Neutrophil (primary cell): ENCODE measurements around the gene BCL7C.
"Not testable (repeated sequence)": the region's sequence is repeated elsewhere in the genome, so short reads cannot be mapped to it uniquely, and the experiment has no call there.

Source experiments
- H3K27ac ChIP-seq: fragments of 200-600 bp; sonication (generic); 2 replicates; pipeline ENCODE4 v1.5.1; 2016; ENCODE audit warnings: mild to moderate bottlenecking, moderate library complexity
- H3K27me3 ChIP-seq: fragments of 200-600 bp; sonication (generic); 2 replicates; pipeline ENCODE4 v1.6.0; 2016; ENCODE audit warnings: mild to moderate bottlenecking
- H3K36me3 ChIP-seq: fragments of 200-600 bp; sonication (generic); 2 replicates; pipeline ENCODE4 v1.5.1; 2017
- H3K4me1 ChIP-seq, 2 experiments: fragments of 200-600 bp in 1 of 2; sonication (generic) in 1 of 2; 1 replicate in 1 of 2; 2 replicates in 1 of 2; pipeline versions ENCODE4 v1.5.1 to v1.6.1; 2013 to 2016; ENCODE audit warnings: low read depth in 1 of 2, low read length in 1 of 2, mild to moderate bottlenecking in 1 of 2, moderate library complexity in 1 of 2; ENCODE audit not compliant: control insufficient read depth in 1 of 2, insufficient read depth in 1 of 2
- H3K4me3 ChIP-seq, 2 experiments: fragments of 200-600 bp in 1 of 2; sonication (generic) in 1 of 2; 1 replicate in 1 of 2; 2 replicates in 1 of 2; pipeline ENCODE4 v1.5.1; 2013 to 2016; ENCODE audit warnings: low read depth in 1 of 2, low read length in 1 of 2, mild to moderate bottlenecking in 1 of 2, moderate library complexity in 1 of 2
- H3K9me3 ChIP-seq: fragments of 200-600 bp; sonication (generic); 2 replicates; pipeline ENCODE4 v1.5.1; 2016
- TF ChIP-seq, protein P1 (sequence below): fragments of 200-600 bp; sonication (generic); IDR thresholded peaks from 2 replicates; pipeline ENCODE4 v1.5.1; 2016; ENCODE audit warnings: antibody characterized with exemption

BCL7C gene

DNA sequence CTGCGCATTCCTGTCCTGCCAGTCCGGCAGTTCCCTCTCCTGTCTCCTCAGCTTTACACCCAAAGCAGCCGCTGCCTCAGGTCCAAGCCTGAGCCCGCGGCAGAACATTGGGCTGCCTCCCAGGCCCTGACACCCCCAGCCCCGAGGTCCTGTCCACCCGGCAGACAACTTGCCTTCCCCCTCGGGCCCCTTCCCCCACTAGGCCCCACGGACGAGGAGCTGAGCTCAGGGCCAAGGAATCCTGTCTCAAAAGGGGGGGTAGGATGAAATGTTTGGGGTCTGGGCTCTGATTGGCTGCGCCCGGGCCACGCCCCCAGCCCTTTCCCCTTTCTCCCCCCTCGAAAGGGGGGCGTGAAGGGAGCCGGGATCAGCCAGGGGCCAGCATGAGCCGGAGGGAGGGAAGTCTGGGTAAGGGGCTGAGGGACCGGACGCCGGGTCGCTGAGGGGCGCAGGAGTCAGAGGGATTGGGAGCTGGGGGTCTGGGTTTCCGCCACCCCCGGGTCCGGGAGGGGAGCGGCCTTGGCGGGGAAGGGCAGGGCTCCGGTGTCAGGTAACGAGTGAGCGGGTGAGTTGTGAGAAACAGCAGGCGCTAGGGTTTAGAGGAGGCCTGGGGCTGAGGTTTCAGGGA is 2.5 kb upstream of the BCL7C start, which contains the start of gene CTF1:
CTF1 (plus strand) TSS at position 354 of the 628 bp plus-strand sequence; CDS start at position 384, 30 bp downstream.
- H3K27ac ChIP-seq = peak within 1 kb of the TSS; percentile 58
- no peaks in the 10 kb centered on the region for H3K9me3 ChIP-seq
- H3K27me3 ChIP-seq = no peaks in the 10 kb centered on the region
- peak within 1 kb of the TSS; percentile 64 for H3K4me3 ChIP-seq
- H3K36me3 ChIP-seq = peaks cover 4% of the 10 kb centered on the region
- H3K4me1 ChIP-seq = peaks cover 37% of the 10 kb centered on the region in 2 experiments
- TF ChIP-seq, protein P1, sequence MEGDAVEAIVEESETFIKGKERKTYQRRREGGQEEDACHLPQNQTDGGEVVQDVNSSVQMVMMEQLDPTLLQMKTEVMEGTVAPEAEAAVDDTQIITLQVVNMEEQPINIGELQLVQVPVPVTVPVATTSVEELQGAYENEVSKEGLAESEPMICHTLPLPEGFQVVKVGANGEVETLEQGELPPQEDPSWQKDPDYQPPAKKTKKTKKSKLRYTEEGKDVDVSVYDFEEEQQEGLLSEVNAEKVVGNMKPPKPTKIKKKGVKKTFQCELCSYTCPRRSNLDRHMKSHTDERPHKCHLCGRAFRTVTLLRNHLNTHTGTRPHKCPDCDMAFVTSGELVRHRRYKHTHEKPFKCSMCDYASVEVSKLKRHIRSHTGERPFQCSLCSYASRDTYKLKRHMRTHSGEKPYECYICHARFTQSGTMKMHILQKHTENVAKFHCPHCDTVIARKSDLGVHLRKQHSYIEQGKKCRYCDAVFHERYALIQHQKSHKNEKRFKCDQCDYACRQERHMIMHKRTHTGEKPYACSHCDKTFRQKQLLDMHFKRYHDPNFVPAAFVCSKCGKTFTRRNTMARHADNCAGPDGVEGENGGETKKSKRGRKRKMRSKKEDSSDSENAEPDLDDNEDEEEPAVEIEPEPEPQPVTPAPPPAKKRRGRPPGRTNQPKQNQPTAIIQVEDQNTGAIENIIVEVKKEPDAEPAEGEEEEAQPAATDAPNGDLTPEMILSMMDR = no peak

DNA sequence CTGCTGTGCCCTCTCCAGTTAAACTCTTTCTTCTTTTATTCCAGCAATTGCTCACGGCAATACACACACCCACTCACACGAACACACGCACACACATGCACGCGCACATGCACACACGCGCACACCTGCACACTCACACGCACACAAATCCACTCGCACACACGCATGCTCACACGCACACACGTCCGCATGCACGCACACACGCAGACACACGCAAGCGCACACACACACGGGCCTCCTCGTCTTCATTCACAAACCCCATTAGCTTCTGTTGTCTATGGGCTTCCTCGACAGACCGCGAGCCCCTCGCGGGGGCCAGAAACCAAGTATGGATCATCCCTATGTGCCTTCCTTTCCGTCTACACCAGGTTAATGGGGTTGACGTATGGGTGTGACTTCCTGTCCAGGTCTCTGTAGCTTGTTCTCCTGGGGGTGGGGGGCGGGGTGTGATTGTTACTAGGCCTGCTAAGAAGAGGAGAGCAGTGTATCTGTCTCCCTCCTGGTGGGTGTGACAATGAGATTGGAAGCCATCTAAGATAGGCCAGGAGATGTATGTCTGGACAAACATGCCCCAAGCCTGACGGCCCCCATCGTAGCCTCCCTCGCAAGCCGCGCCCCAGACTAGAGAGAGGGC is 1.9 kb upstream of the BCL7C start:
- Histone ChIP-seq H3K9me3 (no peaks in the 10 kb centered on the region), H3K4me3 (peak overlapping the region in 1 of 2 experiments; percentile 64), H3K27me3 (no peaks in the 10 kb centered on the region), H3K4me1 (peaks cover 32 to 33% of the 10 kb centered on the region in 2 experiments), H3K36me3 (peaks cover 4% of the 10 kb centered on the region), H3K27ac (peak overlapping the region; percentile 58)
- TF ChIP-seq, protein P1 = no peak

DNA sequence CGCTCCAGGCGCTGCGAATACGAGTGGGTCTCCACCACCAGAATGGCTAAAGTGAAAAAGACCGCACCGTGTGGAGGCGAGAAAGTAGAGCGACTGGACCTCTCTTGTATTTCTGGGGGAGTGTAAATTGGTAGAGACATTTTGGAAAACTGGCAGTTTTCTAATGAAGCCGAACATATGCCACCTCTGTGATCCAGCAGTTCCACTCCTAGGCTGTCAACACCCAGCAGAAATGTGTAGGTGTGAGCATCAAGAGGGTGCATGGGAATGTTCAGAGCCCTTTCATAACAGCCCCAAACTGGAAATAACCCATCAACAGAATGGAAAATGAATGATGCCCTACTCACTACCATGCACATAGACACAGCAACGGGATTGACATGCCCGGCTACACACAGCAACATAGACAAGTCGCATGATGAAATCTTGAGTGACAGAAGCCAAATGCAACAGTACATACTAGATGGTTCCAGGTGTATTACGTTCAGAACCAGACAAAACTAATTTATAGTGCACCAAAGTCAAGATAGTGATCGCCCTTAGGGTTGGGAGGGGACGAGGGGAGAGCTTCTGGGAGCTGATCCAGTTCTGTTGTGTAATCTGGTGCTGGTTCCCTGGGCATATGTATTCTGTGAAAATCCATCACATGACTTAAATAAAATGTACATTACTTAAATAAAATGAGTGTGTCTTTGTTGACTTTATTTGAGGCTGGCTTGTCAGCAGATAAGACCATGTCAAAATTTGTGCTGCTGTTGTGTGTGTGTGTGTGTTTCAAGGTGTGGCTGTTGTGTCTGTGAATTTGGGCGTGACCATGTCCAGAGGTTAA is 877 bp upstream of the BCL7C start:
- Histone ChIP-seq H3K27me3 (no peaks in the 10 kb centered on the region), H3K36me3 (peaks cover 4% of the 10 kb centered on the region), H3K4me3 (peak overlapping the region; percentile 72 to 75), H3K4me1 (peaks cover 32 to 33% of the 10 kb centered on the region in 2 experiments), H3K27ac (peak overlapping the region; percentile 70), H3K9me3 (no peaks in the 10 kb centered on the region)
- TF ChIP-seq, protein P1 = no peak

DNA sequence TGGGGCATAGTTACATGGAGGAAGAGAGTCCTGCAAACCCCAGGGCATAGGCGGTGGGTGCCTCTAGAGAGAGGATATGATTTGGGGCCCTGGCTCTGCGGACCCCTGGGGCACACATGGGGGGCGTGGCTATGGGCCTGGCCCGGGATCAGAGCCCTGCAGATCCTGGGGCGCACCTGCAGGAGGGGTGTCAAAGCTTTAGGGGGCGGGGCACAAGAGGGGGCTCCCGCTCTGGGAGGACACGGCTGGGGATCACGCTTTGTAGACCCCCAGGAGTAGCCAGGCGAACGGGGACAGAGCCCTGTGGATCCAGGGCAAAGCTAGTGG is 497 bp downstream of the BCL7C start:
- H3K4me1 ChIP-seq = peaks cover 32 to 33% of the 10 kb centered on the region in 2 experiments
- TF ChIP-seq, protein P1 = no peak
- H3K4me3 ChIP-seq = peak overlapping the region; percentile 72 to 75
- no peaks in the 10 kb centered on the region for H3K27me3 ChIP-seq
- peaks cover 13% of the 10 kb centered on the region for H3K36me3 ChIP-seq
- no peaks in the 10 kb centered on the region for H3K9me3 ChIP-seq
- peak overlapping the region; percentile 70 for H3K27ac ChIP-seq

DNA sequence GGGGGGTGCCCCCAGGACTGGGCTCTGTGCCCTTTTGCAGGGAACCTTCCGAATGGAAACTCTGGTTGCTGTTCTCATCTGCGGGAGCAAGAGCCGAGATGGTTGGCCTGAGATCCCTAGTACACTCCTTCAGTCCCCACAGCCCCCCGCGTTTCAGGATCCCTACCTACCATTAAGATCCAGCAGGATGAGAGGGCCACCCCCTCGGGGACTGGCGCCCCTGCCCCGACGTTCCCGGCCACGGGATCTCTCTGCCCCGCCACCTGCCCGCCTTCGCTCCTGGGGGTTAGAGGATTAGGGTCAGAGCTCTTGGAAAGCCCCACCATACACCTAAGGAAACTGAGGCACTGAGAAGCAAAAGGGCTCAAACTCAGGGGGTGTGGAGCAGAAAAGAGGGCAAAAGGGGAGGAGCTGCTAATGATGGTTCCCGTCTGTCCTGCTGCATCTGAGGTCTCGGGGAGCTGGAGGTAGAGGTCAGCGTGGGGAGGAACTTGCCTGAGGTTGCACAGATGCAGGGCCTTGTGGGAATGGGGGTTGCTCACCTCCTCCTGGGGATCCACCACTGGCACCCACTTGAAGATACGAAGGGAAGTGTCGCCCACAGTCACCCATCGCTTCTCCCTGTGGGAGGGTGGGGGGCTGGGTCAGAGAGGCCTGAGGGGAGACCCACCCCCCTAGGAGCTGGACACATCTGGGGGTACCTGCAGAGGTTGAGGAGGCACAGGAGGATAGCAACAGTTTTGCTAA is 1.0 kb downstream of the BCL7C start:
- H3K27ac ChIP-seq = peak overlapping the region; percentile 70
- no peaks in the 10 kb centered on the region for H3K27me3 ChIP-seq
- H3K4me1 ChIP-seq = peaks cover 32 to 33% of the 10 kb centered on the region in 2 experiments
- peaks cover 16% of the 10 kb centered on the region for H3K36me3 ChIP-seq
- TF ChIP-seq, protein P1 = no peak
- H3K4me3 ChIP-seq = peak overlapping the region; percentile 72 to 75
- H3K9me3 ChIP-seq = no peaks in the 10 kb centered on the region

DNA sequence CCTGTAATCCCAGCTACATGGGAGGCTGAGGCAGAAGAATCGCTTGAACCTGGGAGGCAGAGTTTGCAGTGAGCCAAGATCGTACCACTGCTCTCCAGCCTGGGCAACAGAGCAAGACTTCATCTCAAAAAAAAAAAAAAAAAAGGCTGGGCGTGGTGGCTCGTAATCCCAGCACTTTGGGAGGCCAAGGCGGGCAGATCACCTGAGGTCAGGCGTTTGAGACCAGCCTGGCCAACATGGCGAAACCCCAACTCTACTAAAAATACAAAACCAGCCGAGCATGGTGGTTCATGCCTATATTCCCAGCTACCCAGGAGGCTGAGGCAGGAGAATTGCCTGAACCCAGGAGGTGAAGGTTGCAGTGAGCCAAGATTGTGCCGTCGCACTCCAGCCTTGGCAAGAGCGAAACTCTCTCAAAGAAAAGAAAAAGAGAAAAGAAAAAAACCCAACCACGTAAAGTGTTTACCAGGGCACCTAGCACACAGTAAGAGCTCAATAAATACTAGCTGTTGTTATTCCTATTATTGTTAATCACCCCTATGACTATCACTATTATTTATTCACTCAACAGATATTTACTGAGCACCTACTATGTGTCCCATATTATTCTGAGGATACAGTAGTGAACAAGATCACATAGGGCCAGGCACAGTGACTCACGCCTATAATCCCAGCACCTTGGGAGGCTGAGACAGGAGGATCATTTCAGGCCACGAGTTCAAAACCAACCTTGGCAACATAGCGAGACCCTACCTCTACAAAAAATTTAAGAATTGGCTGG is 2.6 kb downstream of the BCL7C start:
- peaks cover 20% of the 10 kb centered on the region for H3K36me3 ChIP-seq
- H3K27ac ChIP-seq = not testable (repeated sequence)
- peaks cover 18 to 20% of the 10 kb centered on the region in 2 experiments for H3K4me1 ChIP-seq

More for the DNA sequence above, 2.6 kb downstream of the BCL7C start:
- H3K4me3 ChIP-seq, H3K9me3 ChIP-seq, H3K27me3 ChIP-seq: not testable (repeated sequence)
